HepG2 (cell line): ENCODE results near the gene TEKTIP1. TPM values are rescaled to one million over a fixed set of nuclear protein-coding genes. Genes with fewer than 3 reads are reported as not detected.
A peak's percentile ranks its signal among the peaks of the same experiment; 100 is the strongest.

Experiments used
- CBX1 ChIP-seq: IDR thresholded peaks from one replicate; pipeline ENCODE4 v1.6.1; 2016; ENCODE audit warnings: antibody characterized with exemption, low read depth
- EP300 ChIP-seq, 3 experiments: sonication (generic) in 1 of 3; formaldehyde crosslinking in 1 of 3; IDR thresholded peaks; 2 replicates each; pipeline versions ENCODE4 v1.5.1 to v1.6.1; 2011 to 2020; ENCODE audit warnings: low read depth in 2 of 3, low read length in 2 of 3, borderline replicate concordance in 1 of 3, improper control_type of control experiment in 1 of 3, mild to moderate bottlenecking in 1 of 3, missing genetic modification reagents in 1 of 3, moderate library complexity in 1 of 3
- PHF8 ChIP-seq: sonication (generic); formaldehyde crosslinking; IDR thresholded peaks from 2 replicates; pipeline ENCODE4 v1.5.0; 2020; ENCODE audit warnings: missing genetic modification reagents
- SALL1 ChIP-seq: sonication (generic); formaldehyde crosslinking; IDR thresholded peaks from 2 replicates; pipeline ENCODE4 v1.8.0; 2022; ENCODE audit warnings: mild to moderate bottlenecking, missing genetic modification reagents
- SIX1 ChIP-seq: sonication (generic); formaldehyde crosslinking; IDR thresholded peaks from 2 replicates; pipeline ENCODE4 v1.4.0; 2020; ENCODE audit warnings: missing genetic modification reagents, borderline replicate concordance
- SOX13 ChIP-seq, 3 experiments: fragments of 450-650 bp in 1 of 3; sonication (generic) in 1 of 3; formaldehyde crosslinking in 1 of 3; IDR thresholded peaks in 2 of 3; conservative IDR thresholded peaks in 1 of 3; 2 replicates each; pipeline versions ENCODE4 v1.5.0 to v1.6.1; 2016 to 2020; ENCODE audit warnings: antibody characterized with exemption in 1 of 3, mild to moderate bottlenecking in 1 of 3, missing compliant biosample characterization in 1 of 3, missing genetic modification reagents in 1 of 3, moderate library complexity in 1 of 3
- TBX2 ChIP-seq: sonication (generic); formaldehyde crosslinking; IDR thresholded peaks from 2 replicates; pipeline ENCODE4 v1.5.0; 2020; ENCODE audit warnings: missing genetic modification reagents, mild to moderate bottlenecking, borderline replicate concordance
- TBX3 ChIP-seq: fragments of 450-650 bp; IDR thresholded peaks from 2 replicates; pipeline ENCODE4 v1.6.1; 2017; ENCODE audit warnings: antibody characterized with exemption, mild to moderate bottlenecking, inconsistent platforms, borderline replicate concordance
- TOPORS ChIP-seq: sonication (generic); formaldehyde crosslinking; IDR thresholded peaks from 2 replicates; pipeline ENCODE4 v1.8.0; 2023; ENCODE audit warnings: mild to moderate bottlenecking, missing genetic modification reagents
- YEATS4 ChIP-seq: sonication (generic); formaldehyde crosslinking; IDR thresholded peaks from 2 replicates; pipeline ENCODE4 v1.4.0; 2020; ENCODE audit warnings: missing genetic modification reagents, borderline replicate concordance
- ZFX ChIP-seq: sonication (generic); formaldehyde crosslinking; IDR thresholded peaks from 2 replicates; pipeline ENCODE4 v1.4.0; 2020; ENCODE audit warnings: mild to moderate bottlenecking, low read depth, missing genetic modification reagents, moderate library complexity
- ZFY ChIP-seq: sonication (generic); formaldehyde crosslinking; IDR thresholded peaks from 2 replicates; pipeline ENCODE4 v1.4.0; 2020; ENCODE audit warnings: missing genetic modification reagents
- ZNF317 ChIP-seq: sonication (generic); formaldehyde crosslinking; IDR thresholded peaks from 2 replicates; pipeline ENCODE4 v1.5.0; 2020; ENCODE audit warnings: mild to moderate bottlenecking, missing genetic modification reagents
- ZNF563 ChIP-seq: sonication (generic); formaldehyde crosslinking; IDR thresholded peaks from 2 replicates; pipeline ENCODE4 v1.8.0; 2022; ENCODE audit warnings: mild to moderate bottlenecking, moderate library complexity, missing genetic modification reagents
- polyA plus RNA-seq, 8 experiments: library from polyadenylated mRNA; depleted of rRNA in 3 of 8; stranded (reverse) in 7 of 8; unstranded in 1 of 8; fragments of >200 nt; fragmentation: Illumina TruSeq in 4 of 8; extraction: Trizol in 4 of 8; gene quantifications; 2 replicates each; pipeline versions ENCODE4 v1.2.1 to v1.2.3, GENCODE V29; 2011 to 2016; ENCODE audit warnings: low read depth in 4 of 8, missing spikeins in 1 of 8, mixed read lengths in 1 of 8; ENCODE audit not compliant: insufficient read depth in 1 of 8
- total RNA-seq, 5 experiments: library from RNA; depleted of rRNA; stranded (reverse); fragments of >200 nt; fragmentation: Illumina TruSeq; extraction: Trizol; gene quantifications; 2 replicates each; pipeline ENCODE4 v1.2.3, GENCODE V29; 2016; ENCODE audit warnings: low read depth in 1 of 5
- TF ChIP-seq, protein P1 (sequence below): IDR thresholded peaks from 2 replicates; pipeline ENCODE4 v1.6.1; 2016; ENCODE audit warnings: low read depth, control low read depth

The TEKTIP1 gene
- total and polyA plus RNA-seq, 2 of the 13 experiments (the other 11 are each of a cell fraction or from before 2014, with no cell fraction given): not detected

DNA sequence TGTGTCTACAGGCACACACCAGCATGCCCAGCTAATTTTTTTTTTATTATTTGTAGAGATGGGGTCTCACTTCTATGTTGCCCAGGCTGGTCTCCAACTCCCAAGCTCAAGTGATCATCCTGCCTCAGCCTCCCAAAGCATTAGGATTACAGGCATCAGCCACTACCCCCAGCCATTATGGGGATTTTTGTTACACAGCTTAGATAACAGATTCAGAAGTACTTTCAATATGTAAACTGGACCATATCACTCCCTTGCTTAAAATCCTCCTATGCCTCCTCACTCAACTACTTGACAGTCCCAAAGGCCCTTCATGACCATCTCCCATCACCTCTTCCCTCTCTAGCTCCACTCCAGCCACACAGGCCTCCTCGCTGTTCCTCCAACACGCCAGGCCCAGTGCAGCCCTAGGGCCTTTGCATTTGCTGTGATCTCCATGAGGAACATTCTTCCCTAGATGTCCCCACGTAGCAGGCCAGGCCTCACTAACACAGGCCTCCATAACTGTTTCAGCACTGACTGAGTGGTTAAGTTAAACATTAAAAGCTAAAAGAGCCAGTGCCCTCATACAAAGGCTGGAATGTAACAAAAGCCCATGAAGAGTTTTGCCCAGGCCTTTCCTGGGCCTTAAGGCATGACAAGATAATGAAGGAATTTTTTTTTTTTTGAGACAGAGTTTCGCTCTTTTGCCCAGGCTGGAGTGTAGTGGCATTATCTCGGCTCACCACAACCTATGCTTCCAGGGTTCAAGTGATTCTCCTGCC lies 41.0 kb upstream of the TEKTIP1 start (continued):
- TF ChIP-seq ZFY (peak; percentile 44; the same call in 1 of the 2 replicates), PHF8 (CRISPR knock-in tag) (peak; percentile 26; the same call in 1 of the 2 replicates), TBX3 (no peak), SOX13 (IDR thresholded peaks at IDR 0.05) (no peak), SOX13 (CRISPR knock-in tag; conservative IDR thresholded peaks at IDR 0.05 in 1 of 2, IDR thresholded peaks at IDR 0.05 in 1 of 2) (no peak), ZNF317 (no peak), SIX1 (CRISPR knock-in tag) (no peak), ZFX (CRISPR knock-in tag) (peak; percentile 67), SALL1 (CRISPR knock-in tag) (no peak), TOPORS (no peak), EP300 (IDR thresholded peaks at IDR 0.05; ENCODE audit: low read depth in 2 of 2, low read length in 2 of 2) (no peak), EP300 (CRISPR knock-in tag; IDR thresholded peaks at IDR 0.05; ENCODE audit: borderline replicate concordance) (no peak), YEATS4 (CRISPR knock-in tag) (no peak), CBX1 (no peak), TBX2 (CRISPR knock-in tag) (no peak), ZNF563 (CRISPR knock-in tag) (no peak)
- TF ChIP-seq, protein P1, sequence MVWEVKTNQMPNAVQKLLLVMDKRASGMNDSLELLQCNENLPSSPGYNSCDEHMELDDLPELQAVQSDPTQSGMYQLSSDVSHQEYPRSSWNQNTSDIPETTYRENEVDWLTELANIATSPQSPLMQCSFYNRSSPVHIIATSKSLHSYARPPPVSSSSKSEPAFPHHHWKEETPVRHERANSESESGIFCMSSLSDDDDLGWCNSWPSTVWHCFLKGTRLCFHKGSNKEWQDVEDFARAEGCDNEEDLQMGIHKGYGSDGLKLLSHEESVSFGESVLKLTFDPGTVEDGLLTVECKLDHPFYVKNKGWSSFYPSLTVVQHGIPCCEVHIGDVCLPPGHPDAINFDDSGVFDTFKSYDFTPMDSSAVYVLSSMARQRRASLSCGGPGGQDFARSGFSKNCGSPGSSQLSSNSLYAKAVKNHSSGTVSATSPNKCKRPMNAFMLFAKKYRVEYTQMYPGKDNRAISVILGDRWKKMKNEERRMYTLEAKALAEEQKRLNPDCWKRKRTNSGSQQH: no peak
